Skeletal muscle cell (primary cell): Measurements from ENCODE around the gene TMEM39A.

Experiments
- DNase-seq: peaks from one replicate; pipeline ENCODE4 v3.0.0-alpha.2; 2010; ENCODE audit warnings: low read depth
- H3K4me3 ChIP-seq: 2 replicates; pipeline ENCODE4 v1.5.1; 2011; ENCODE audit warnings: low read depth, mild to moderate bottlenecking, control low read depth, low read length, moderate library complexity

The TMEM39A gene

GRCh38 chr3:119457246-119457645 is 6.2 kb downstream of the TMEM39A start:
- DNase-seq = no peak
- H3K4me3 ChIP-seq = no peak overlapping the region

- DNase-seq = no peak
Measured at GRCh38 chr3:119456469-119456868, 6.9 kb downstream of the TMEM39A start.

GRCh38 chr3:119453822-119454221 is 9.6 kb downstream of the TMEM39A start:
- no peak for DNase-seq
- H3K4me3 ChIP-seq = no peak overlapping the region

More at GRCh38 chr3:119456469-119456868, 6.9 kb downstream of the TMEM39A start:
- no peak overlapping the region for H3K4me3 ChIP-seq

- no peak for DNase-seq
Measured at GRCh38 chr3:119444590-119444989, 18.8 kb downstream of the TMEM39A start.

GRCh38 chr3:119443179-119443578 is 20.2 kb downstream of the TMEM39A start:
- DNase-seq = no peak
- no peak overlapping the region for H3K4me3 ChIP-seq

More at GRCh38 chr3:119444590-119444989, 18.8 kb downstream of the TMEM39A start:
- no peak overlapping the region for H3K4me3 ChIP-seq

GRCh38 chr3:119437691-119438258 is 25.6 kb downstream of the TMEM39A start:
- H3K4me3 ChIP-seq = no peak overlapping the region
- DNase-seq = no peak

GRCh38 chr3:119436977-119437376 is 26.4 kb downstream of the TMEM39A start:
- H3K4me3 ChIP-seq = no peak overlapping the region
- no peak for DNase-seq

GRCh38 chr3:119434703-119435102 is 28.7 kb downstream of the TMEM39A start:
- no peak overlapping the region for H3K4me3 ChIP-seq
- DNase-seq = no peak

GRCh38 chr3:119433613-119434325 is 29.6 kb downstream of the TMEM39A start:
- DNase-seq = no peak
- H3K4me3 ChIP-seq = no peak overlapping the region

- no peak for DNase-seq
- H3K4me3 ChIP-seq = no peak overlapping the region
Measured at GRCh38 chr3:119428538-119428937, 34.9 kb downstream of the TMEM39A start.

GRCh38 chr3:119427669-119428068 is 35.7 kb downstream of the TMEM39A start:
- H3K4me3 ChIP-seq = no peak overlapping the region
- no peak for DNase-seq

GRCh38 chr3:119420196-119420595 is 43.2 kb downstream of the TMEM39A start:
- no peak for DNase-seq
- H3K4me3 ChIP-seq = no peak overlapping the region

- no peak for DNase-seq
- H3K4me3 ChIP-seq = no peak overlapping the region
Measured at GRCh38 chr3:119418641-119419040, 44.8 kb downstream of the TMEM39A start.

GRCh38 chr3:119417771-119418512 is 45.5 kb downstream of the TMEM39A start:
- no peak overlapping the region for H3K4me3 ChIP-seq
- DNase-seq = no peak

GRCh38 chr3:119416873-119417272 is 46.5 kb downstream of the TMEM39A start:
- no peak overlapping the region for H3K4me3 ChIP-seq
- no peak for DNase-seq

- DNase-seq = no peak
Measured at GRCh38 chr3:119413603-119414280, 49.7 kb downstream of the TMEM39A start.

GRCh38 chr3:119409844-119410243 is 53.6 kb downstream of the TMEM39A start:
- H3K4me3 ChIP-seq = no peak overlapping the region
- no peak for DNase-seq

More at GRCh38 chr3:119413603-119414280, 49.7 kb downstream of the TMEM39A start:
- no peak overlapping the region for H3K4me3 ChIP-seq

- no peak for DNase-seq
- H3K4me3 ChIP-seq = no peak overlapping the region
Measured at GRCh38 chr3:119408243-119408950, 55.0 kb downstream of the TMEM39A start.

- no peak for DNase-seq
- no peak overlapping the region for H3K4me3 ChIP-seq
Measured at GRCh38 chr3:119405315-119405714, 58.1 kb downstream of the TMEM39A start.
